HepG2 (cell line): ENCODE measurements around the gene PCBP2. TPM values are rescaled to one million over a fixed set of nuclear protein-coding genes. Genes with fewer than 3 reads are reported as not detected.
A peak's percentile ranks its signal among the peaks of the same experiment; 100 is the strongest.

ENCODE experiments used
- AHDC1 ChIP-seq: sonication (generic); formaldehyde crosslinking; IDR thresholded peaks from 2 replicates; pipeline ENCODE4 v1.5.1; 2020; ENCODE audit warnings: mild to moderate bottlenecking, missing genetic modification reagents, borderline replicate concordance
- DPF2 ChIP-seq: sonication (generic); formaldehyde crosslinking; IDR thresholded peaks from 2 replicates; pipeline ENCODE4 v1.4.0; 2020; ENCODE audit warnings: mild to moderate bottlenecking, low read depth, missing genetic modification reagents, borderline replicate concordance
- HINFP ChIP-seq: sonication (generic); formaldehyde crosslinking; IDR thresholded peaks from 2 replicates; pipeline ENCODE4 v1.4.0; 2020; ENCODE audit warnings: low read depth, mild to moderate bottlenecking, missing genetic modification reagents
- HNRNPK ChIP-seq: fragments of 200-400 bp; formaldehyde crosslinking; IDR thresholded peaks from 2 replicates; pipeline ENCODE4 v1.6.1; 2018; ENCODE audit warnings: low read length, low read depth, moderate library complexity, mild to moderate bottlenecking; ENCODE audit not compliant: poor library complexity, severe bottlenecking
- LCORL ChIP-seq, 2 experiments: fragments of 450-650 bp in 1 of 2; sonication (generic) in 1 of 2; formaldehyde crosslinking in 1 of 2; IDR thresholded peaks; 2 replicates each; pipeline versions ENCODE4 v1.5.0 to v1.6.1; 2017 to 2020; ENCODE audit warnings: antibody characterized with exemption in 1 of 2, missing genetic modification reagents in 1 of 2
- MYNN ChIP-seq: sonication (generic); formaldehyde crosslinking; IDR thresholded peaks from 2 replicates; pipeline ENCODE4 v1.4.0; 2020; ENCODE audit warnings: mild to moderate bottlenecking, low read depth, missing genetic modification reagents
- SIX4 ChIP-seq: sonication (generic); formaldehyde crosslinking; IDR thresholded peaks from 2 replicates; pipeline ENCODE4 v1.4.0; 2020; ENCODE audit warnings: missing genetic modification reagents
- SNAPC4 ChIP-seq: sonication (generic); formaldehyde crosslinking; IDR thresholded peaks from 2 replicates; pipeline ENCODE4 v1.4.0; 2020; ENCODE audit warnings: mild to moderate bottlenecking, missing genetic modification reagents
- SP5 ChIP-seq: IDR thresholded peaks from 2 replicates; pipeline ENCODE4 v1.6.1; 2016; ENCODE audit warnings: low read depth, borderline replicate concordance
- YY1 ChIP-seq: IDR thresholded peaks from 2 replicates; pipeline ENCODE4 v1.6.1; 2011; ENCODE audit warnings: low read length, low read depth, moderate library complexity, mild to moderate bottlenecking; ENCODE audit not compliant: insufficient read depth, insufficient replicate concordance
- ZFP36L2 ChIP-seq: sonication (generic); formaldehyde crosslinking; IDR thresholded peaks from 2 replicates; pipeline ENCODE4 v1.4.0; 2020; ENCODE audit warnings: missing genetic modification reagents
- ZNF432 ChIP-seq: sonication (generic); formaldehyde crosslinking; IDR thresholded peaks from 2 replicates; pipeline ENCODE4 v1.5.0; 2020; ENCODE audit warnings: missing genetic modification reagents, mild to moderate bottlenecking, borderline replicate concordance
- ZNF547 ChIP-seq: sonication (generic); formaldehyde crosslinking; IDR thresholded peaks from 2 replicates; pipeline ENCODE4 v1.5.1; 2020; ENCODE audit warnings: mild to moderate bottlenecking, missing genetic modification reagents
- ZNF552 ChIP-seq: sonication (generic); formaldehyde crosslinking; IDR thresholded peaks from 2 replicates; pipeline ENCODE4 v1.9.0; 2022; ENCODE audit warnings: missing genetic modification reagents, mild to moderate bottlenecking, borderline replicate concordance
- ZNF570 ChIP-seq: sonication (generic); formaldehyde crosslinking; IDR thresholded peaks from 2 replicates; pipeline ENCODE4 v1.4.0; 2020; ENCODE audit warnings: mild to moderate bottlenecking, missing genetic modification reagents, borderline replicate concordance
- ZNF616 ChIP-seq: sonication (generic); formaldehyde crosslinking; IDR thresholded peaks from 2 replicates; pipeline ENCODE4 v1.5.0; 2020; ENCODE audit warnings: low read depth, mild to moderate bottlenecking, missing genetic modification reagents
- polyA plus RNA-seq, 8 experiments: library from polyadenylated mRNA; depleted of rRNA in 3 of 8; stranded (reverse) in 7 of 8; unstranded in 1 of 8; fragments of >200 nt; fragmentation: Illumina TruSeq in 4 of 8; extraction: Trizol in 4 of 8; gene quantifications; 2 replicates each; pipeline versions ENCODE4 v1.2.1 to v1.2.3, GENCODE V29; 2011 to 2016; ENCODE audit warnings: low read depth in 4 of 8, missing spikeins in 1 of 8, mixed read lengths in 1 of 8; ENCODE audit not compliant: insufficient read depth in 1 of 8
- total RNA-seq, 5 experiments: library from RNA; depleted of rRNA; stranded (reverse); fragments of >200 nt; fragmentation: Illumina TruSeq; extraction: Trizol; gene quantifications; 2 replicates each; pipeline ENCODE4 v1.2.3, GENCODE V29; 2016; ENCODE audit warnings: low read depth in 1 of 5

The PCBP2 gene
- total and polyA plus RNA-seq, 2 of the 13 experiments (the other 11 are each of a cell fraction or from before 2014, with no cell fraction given), result 154 to 345 TPM

DNA sequence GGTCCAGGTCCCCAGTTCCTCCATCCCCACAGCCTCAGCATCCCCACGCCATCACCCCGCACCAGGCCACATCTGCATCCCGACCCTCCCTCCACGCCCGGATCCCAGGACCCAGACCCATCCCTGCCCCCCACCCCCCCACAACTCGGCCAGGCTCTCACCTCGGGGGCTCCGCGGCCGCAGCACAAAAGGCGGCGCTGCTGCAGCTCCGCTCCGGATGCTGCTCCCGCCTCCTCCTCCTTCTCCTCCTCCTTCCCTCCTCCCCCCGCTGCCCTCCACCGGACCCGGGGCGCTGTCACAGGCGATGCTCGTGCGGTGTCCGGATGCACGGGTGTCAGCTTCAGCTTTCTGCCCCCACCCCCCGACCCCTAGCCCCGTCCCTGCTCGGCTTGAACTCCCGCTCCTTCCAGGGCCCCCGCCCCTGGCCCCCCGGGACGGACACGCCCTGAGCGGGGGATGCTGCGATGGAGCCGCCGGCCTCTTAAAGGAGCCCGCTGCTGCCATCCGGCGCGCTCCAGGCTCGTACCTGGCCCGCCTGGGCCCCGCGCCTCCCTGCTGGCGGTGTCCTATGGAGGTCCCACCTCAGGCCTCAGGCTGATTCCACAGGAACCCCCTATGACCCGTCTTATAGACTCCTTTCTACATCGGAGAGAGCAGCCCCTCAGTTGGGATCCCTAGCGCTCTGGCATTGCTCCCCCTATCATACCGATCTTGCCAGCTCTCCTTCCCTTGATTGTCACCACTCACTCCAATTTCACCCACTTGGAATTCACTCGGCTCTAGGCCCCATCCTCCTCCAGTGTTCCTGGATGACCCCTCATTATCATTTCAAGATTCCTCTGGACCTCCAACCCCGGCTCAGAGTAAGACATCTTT is 47.6 kb downstream of the PCBP2 start, which contains the start of gene MAP3K12 (continued):
- TF ChIP-seq SNAPC4 (no peak), ZNF432 (CRISPR knock-in tag) (no peak), HINFP (CRISPR knock-in tag) (no peak), ZFP36L2 (CRISPR knock-in tag) (no peak), ZNF570 (CRISPR knock-in tag) (no peak), SIX4 (CRISPR knock-in tag) (no peak), YY1 (no peak), LCORL (IDR thresholded peaks at IDR 0.05) (no peak), LCORL (CRISPR knock-in tag; IDR thresholded peaks at IDR 0.05) (no peak), ZNF552 (no peak), AHDC1 (CRISPR knock-in tag) (no peak), ZNF616 (CRISPR knock-in tag) (no peak), SP5 (CRISPR knock-in tag) (peak; percentile 22; the same call in 1 of the 2 replicates), ZNF547 (CRISPR knock-in tag) (no peak), DPF2 (CRISPR knock-in tag) (no peak), MYNN (CRISPR knock-in tag) (no peak), HNRNPK (peak; percentile 89)
